T-helper 17 cell (primary cell): ENCODE measurements around the gene CTAGE15. TPM values are rescaled to one million over a fixed set of nuclear protein-coding genes. Genes with fewer than 3 reads are reported as not detected.
"Not testable (repeated sequence)": the region's sequence is repeated elsewhere in the genome, so short reads cannot be mapped to it uniquely, and the experiment has no call there.

Experiments
- ATAC-seq: fragments of 150-1000 bp; cut with Tn5 transposase; 2 replicates; pipeline ENCODE4 v1.10.0; 2021; ENCODE audit warnings: mild to moderate bottlenecking, moderate library complexity
- DNase-seq, 3 donors: peaks; one replicate each; pipeline versions ENCODE4 v3.0.0 to v3.0.0-alpha.2; 2020 to 2021
- H3K9me3 ChIP-seq: one replicate; pipeline ENCODE4 v1.7.0; 2013; ENCODE audit warnings: low read length, mild to moderate bottlenecking; ENCODE audit not compliant: control insufficient read depth, poor library complexity, severe bottlenecking
- H3K27ac Mint-ChIP-seq: one replicate; pipeline ENCODE4 v1.8.0; 2022; ENCODE audit warnings: mild to moderate bottlenecking, moderate library complexity, mixed read lengths
- H3K27me3 Mint-ChIP-seq: one replicate; pipeline ENCODE4 v1.8.0; 2022; ENCODE audit warnings: mixed read lengths
- H3K36me3 Mint-ChIP-seq: one replicate; pipeline ENCODE4 v1.8.0; 2022; ENCODE audit warnings: low read depth, mixed read lengths
- H3K4me1 Mint-ChIP-seq: one replicate; pipeline ENCODE4 v1.8.0; 2022; ENCODE audit warnings: mild to moderate bottlenecking, mixed read lengths
- H3K4me3 Mint-ChIP-seq: one replicate; pipeline ENCODE4 v1.8.0; 2022; ENCODE audit warnings: mild to moderate bottlenecking, moderate library complexity, mixed read lengths
- total RNA-seq, 4 donors: library from RNA in 2 of 4; stranded (reverse) in 2 of 4; gene quantifications; one replicate each; pipeline ENCODE4 v1.2.3 and lab custom pipeline; 2022 to 2026

The CTAGE15 gene
- total RNA-seq, 2 donors from 2014 or later: 0.73 TPM; not detected in 1

DNA sequence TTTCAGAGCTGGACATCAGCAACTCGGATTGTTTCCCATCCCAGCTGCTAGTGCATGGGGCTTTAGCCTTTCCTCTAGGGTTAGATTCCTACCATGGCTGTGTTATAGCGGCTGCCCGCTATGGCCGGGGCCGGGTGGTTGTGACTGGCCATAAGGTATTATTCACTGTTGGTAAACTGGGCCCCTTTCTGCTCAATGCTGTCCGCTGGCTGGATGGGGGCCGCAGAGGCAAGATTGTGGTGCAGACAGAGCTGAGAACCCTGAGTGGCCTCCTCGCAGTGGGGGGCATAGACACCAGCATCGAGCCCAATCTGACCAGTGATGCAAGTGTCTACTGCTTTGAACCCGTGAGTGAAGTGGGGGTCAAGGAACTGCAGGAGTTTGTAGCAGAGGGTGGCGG, 26.5 kb downstream of the CTAGE15 start:
- H3K27ac Mint-ChIP-seq, ATAC-seq, H3K27me3 Mint-ChIP-seq, H3K4me3 Mint-ChIP-seq, H3K4me1 Mint-ChIP-seq, H3K9me3 ChIP-seq, H3K36me3 Mint-ChIP-seq: not testable (repeated sequence)
- DNase-seq: peak in 1 of 3 donors; percentile 1

GRCh38 chr7:143603549-143603948, 31.9 kb downstream of the CTAGE15 start:
- not testable (repeated sequence) for H3K27ac Mint-ChIP-seq, DNase-seq, H3K27me3 Mint-ChIP-seq, H3K36me3 Mint-ChIP-seq, H3K4me1 Mint-ChIP-seq, H3K4me3 Mint-ChIP-seq, H3K9me3 ChIP-seq, ATAC-seq

- ATAC-seq, H3K27ac Mint-ChIP-seq, H3K36me3 Mint-ChIP-seq: not testable (repeated sequence)
Observed at GRCh38 chr7:143606088-143606487, 34.5 kb downstream of the CTAGE15 start.

GRCh38 chr7:143615545-143615944, 43.9 kb downstream of the CTAGE15 start:
- H3K4me3 Mint-ChIP-seq, H3K9me3 ChIP-seq, DNase-seq, H3K4me1 Mint-ChIP-seq, H3K27me3 Mint-ChIP-seq, ATAC-seq, H3K36me3 Mint-ChIP-seq, H3K27ac Mint-ChIP-seq: not testable (repeated sequence)

More at GRCh38 chr7:143606088-143606487, 34.5 kb downstream of the CTAGE15 start:
- H3K27me3 Mint-ChIP-seq, H3K9me3 ChIP-seq, H3K4me1 Mint-ChIP-seq, DNase-seq, H3K4me3 Mint-ChIP-seq: not testable (repeated sequence)

GRCh38 chr7:143617204-143617603, 45.6 kb downstream of the CTAGE15 start:
- not testable (repeated sequence) for H3K27me3 Mint-ChIP-seq, H3K27ac Mint-ChIP-seq, ATAC-seq, DNase-seq, H3K9me3 ChIP-seq, H3K36me3 Mint-ChIP-seq, H3K4me1 Mint-ChIP-seq, H3K4me3 Mint-ChIP-seq

DNA sequence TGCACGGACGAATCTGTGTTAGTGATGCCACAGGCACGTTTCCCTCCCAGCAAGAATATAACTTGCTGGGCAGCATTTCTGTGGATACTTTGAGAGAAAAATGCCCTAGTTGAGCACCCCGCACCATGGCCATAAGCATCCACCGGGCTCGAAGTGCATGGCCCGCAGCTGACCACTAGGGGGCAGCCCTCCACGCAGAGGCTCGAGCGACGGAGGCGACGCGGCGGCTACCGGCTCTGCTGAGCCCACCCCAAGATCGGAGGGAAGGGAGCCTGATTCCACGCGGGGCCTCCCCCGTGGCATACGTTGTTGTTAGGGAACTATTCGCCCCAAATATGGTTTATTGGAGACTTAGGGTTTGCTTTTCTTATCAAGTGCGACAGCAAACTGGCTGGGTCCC, 48.5 kb downstream of the CTAGE15 start:
- ATAC-seq: peak; percentile 35
- DNase-seq, H3K4me1 Mint-ChIP-seq, H3K27me3 Mint-ChIP-seq, H3K9me3 ChIP-seq, H3K27ac Mint-ChIP-seq, H3K36me3 Mint-ChIP-seq, H3K4me3 Mint-ChIP-seq: not testable (repeated sequence)

- H3K27me3 Mint-ChIP-seq, H3K9me3 ChIP-seq, H3K27ac Mint-ChIP-seq, H3K4me3 Mint-ChIP-seq, H3K36me3 Mint-ChIP-seq, H3K4me1 Mint-ChIP-seq: not testable (repeated sequence)
- peak; percentile 84 for ATAC-seq
- DNase-seq: peak in 1 of 3 donors; percentile 89
Observed at GRCh38 chr7:143620646-143621045, 49.0 kb downstream of the CTAGE15 start, which contains the start of gene TCAF2. Gene TCAF2 (plus strand): TSS chr7:143620974.

DNA sequence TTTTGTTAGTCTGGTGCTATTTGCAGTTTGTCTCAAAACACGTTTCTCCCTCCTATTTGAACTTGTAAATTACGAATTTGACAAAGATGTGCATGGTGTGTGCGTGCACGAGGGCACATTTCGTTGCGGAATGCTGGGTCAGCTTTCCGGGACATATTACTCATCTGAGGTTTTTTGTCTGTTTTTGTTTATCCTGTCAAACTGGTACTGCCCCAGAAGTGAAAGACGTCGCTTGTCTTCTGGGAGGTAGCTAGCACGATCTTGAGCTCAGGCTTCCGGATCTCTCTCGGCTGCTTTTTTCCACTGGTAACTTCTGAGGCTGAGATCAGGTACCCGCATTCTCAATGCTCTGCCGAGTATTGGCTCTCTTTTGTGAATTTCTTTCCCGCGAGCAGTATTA, 49.6 kb downstream of the CTAGE15 start:
- not testable (repeated sequence) for H3K27ac Mint-ChIP-seq, H3K36me3 Mint-ChIP-seq, H3K4me1 Mint-ChIP-seq, H3K27me3 Mint-ChIP-seq, DNase-seq, H3K9me3 ChIP-seq, H3K4me3 Mint-ChIP-seq
- peak; percentile 56 for ATAC-seq

- not testable (repeated sequence) for H3K9me3 ChIP-seq, H3K4me3 Mint-ChIP-seq, H3K27ac Mint-ChIP-seq, H3K4me1 Mint-ChIP-seq, H3K27me3 Mint-ChIP-seq, H3K36me3 Mint-ChIP-seq, DNase-seq
- peak; percentile 53 for ATAC-seq
Observed at GRCh38 chr7:143622130-143622529, 50.5 kb downstream of the CTAGE15 start.

Other genes with a start within 250 kb of the CTAGE15 start
- gene FAM131B, start 209.1 kb upstream of the CTAGE15 start, total RNA-seq: under 1 TPM; 0.23 to 0.42 TPM
- gene ZYX, start 190.5 kb upstream of the CTAGE15 start, total RNA-seq: 100 to 1,000 TPM; 151 to 165 TPM
- 10 to 100 TPM in 1 of 2 donors, 1 to 10 TPM in 1; 9.4 to 19.7 TPM for gene EPHA1, start 162.9 kb upstream of the CTAGE15 start, total RNA-seq
- under 1 TPM; 0.60 to 0.80 TPM for gene TAS2R60, start 128.3 kb upstream of the CTAGE15 start, total RNA-seq
- gene TAS2R41, start 93.9 kb upstream of the CTAGE15 start, total RNA-seq: under 1 TPM; 0.52 to 0.99 TPM
- gene TCAF2, start 49.2 kb downstream of the CTAGE15 start, total RNA-seq: 10 to 100 TPM; 23.8 to 27.1 TPM
- 1 to 10 TPM in 1 of 2 donors, under 1 TPM in 1; 0.73 to 1.1 TPM for gene CTAGE6, start 185.9 kb downstream of the CTAGE15 start, total RNA-seq